ENCODE results near the gene PARP15. TPM values are rescaled to one million over a fixed set of nuclear protein-coding genes. Genes with fewer than 3 reads are reported as not detected.

The PARP15 gene
- total RNA-seq, 1 experiment from 2014 or later, result 0.07 TPM

DNA sequence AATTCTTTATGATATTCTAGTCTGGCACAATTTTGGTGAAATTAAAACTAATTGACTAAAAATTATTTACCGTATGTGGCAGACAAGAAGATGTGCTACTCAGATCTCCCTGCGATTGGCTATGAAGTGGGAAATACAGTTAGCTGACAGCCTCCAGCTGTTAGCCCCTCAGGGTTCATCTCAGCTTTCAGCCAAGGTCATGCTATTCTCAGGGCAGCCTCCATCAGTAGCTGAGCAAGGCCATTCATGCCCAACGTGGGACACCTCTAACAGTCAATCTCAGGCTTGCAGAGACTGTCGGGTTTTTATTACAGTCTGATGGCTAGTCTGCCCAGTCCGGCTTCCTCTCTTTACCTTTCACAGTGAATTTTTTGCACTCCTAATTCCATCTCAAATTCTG lies 20.1 kb upstream of the PARP15 start:
- no peak overlapping the region for H3K4me3 Mint-ChIP-seq (ENCODE audit: unreplicated experiment)
- DNase-seq, result no peak
- Histone ChIP-seq H3K36me3 (ENCODE audit: control insufficient read depth, insufficient read depth, low read length) (no peaks in the 10 kb centered on the region; the same call in 1 of the 2 replicates), H3K9me3 (no peaks in the 10 kb centered on the region), H3K4me1 (no peaks in the 10 kb centered on the region), H3K27me3 (replicated peaks; ENCODE audit: control insufficient read depth, insufficient read depth, low read length) (no peaks in the 10 kb centered on the region), H3K4me3 (ENCODE audit: low read depth, low read length) (no peak overlapping the region)
- H3K9me3 Mint-ChIP-seq (ENCODE audit: unreplicated experiment), result no peaks in the 10 kb centered on the region
- TF ChIP-seq, protein P1, sequence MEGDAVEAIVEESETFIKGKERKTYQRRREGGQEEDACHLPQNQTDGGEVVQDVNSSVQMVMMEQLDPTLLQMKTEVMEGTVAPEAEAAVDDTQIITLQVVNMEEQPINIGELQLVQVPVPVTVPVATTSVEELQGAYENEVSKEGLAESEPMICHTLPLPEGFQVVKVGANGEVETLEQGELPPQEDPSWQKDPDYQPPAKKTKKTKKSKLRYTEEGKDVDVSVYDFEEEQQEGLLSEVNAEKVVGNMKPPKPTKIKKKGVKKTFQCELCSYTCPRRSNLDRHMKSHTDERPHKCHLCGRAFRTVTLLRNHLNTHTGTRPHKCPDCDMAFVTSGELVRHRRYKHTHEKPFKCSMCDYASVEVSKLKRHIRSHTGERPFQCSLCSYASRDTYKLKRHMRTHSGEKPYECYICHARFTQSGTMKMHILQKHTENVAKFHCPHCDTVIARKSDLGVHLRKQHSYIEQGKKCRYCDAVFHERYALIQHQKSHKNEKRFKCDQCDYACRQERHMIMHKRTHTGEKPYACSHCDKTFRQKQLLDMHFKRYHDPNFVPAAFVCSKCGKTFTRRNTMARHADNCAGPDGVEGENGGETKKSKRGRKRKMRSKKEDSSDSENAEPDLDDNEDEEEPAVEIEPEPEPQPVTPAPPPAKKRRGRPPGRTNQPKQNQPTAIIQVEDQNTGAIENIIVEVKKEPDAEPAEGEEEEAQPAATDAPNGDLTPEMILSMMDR (IDR thresholded peaks at IDR 0.05; ENCODE audit: insufficient read depth in 1 of 2, low read depth in 1 of 2, low read length in 1 of 2, severe bottlenecking in 1 of 2, unreplicated experiment in 1 of 2), result no peak
- H3K27ac Mint-ChIP-seq (ENCODE audit: unreplicated experiment), result no peak overlapping the region
- BruUV-seq (replicated peaks), result no TSS peak
- CTCF ChIA-PET, result no interaction called here
- no peaks in the 10 kb centered on the region for H3K4me1 Mint-ChIP-seq (ENCODE audit: low read depth, unreplicated experiment)
- POLR2A ChIA-PET, result no interaction called here
- H3K36me3 Mint-ChIP-seq (ENCODE audit: insufficient read depth, unreplicated experiment), result peaks cover 8% of the 10 kb centered on the region
- H3K27me3 Mint-ChIP-seq (ENCODE audit: insufficient read depth, unreplicated experiment), result no peaks in the 10 kb centered on the region
- intact Hi-C loops (cut with micrococcal nuclease; ENCODE audit: unreplicated experiment), result no loop called here

DNA sequence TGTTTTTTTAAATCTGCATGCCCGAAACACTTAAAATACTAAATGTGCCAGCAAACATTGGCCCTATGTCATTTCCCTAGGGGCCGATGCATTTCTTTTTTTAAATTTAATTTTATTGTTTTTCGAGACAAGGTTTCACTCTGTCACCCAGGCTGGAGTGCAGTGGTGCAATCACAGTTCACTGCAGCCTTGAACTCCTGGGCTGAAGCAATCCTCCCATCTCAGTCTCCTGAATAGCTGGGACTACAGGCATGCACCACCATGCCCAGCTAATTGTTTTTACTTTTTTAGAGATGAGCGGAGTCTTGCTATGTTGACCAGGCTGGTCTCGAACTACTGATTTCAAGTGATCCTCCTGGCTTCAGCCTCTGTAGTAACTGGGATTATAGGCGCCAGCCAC lies 18.8 kb upstream of the PARP15 start:
- intact Hi-C loops (cut with micrococcal nuclease; ENCODE audit: unreplicated experiment), result no loop called here
- no TSS peak for BruUV-seq (replicated peaks)
- H3K4me1 ChIP-seq, result 0 out of 2 replicates have a peak, but pooled peaks cover 3% of the 10 kb centered on the region
- Mint-ChIP-seq H3K4me1 (ENCODE audit: low read depth, unreplicated experiment) (peaks cover 5% of the 10 kb centered on the region), H3K27me3 (ENCODE audit: insufficient read depth, unreplicated experiment) (no peaks in the 10 kb centered on the region), H3K4me3 (ENCODE audit: unreplicated experiment) (no peak overlapping the region), H3K9me3 (ENCODE audit: unreplicated experiment) (no peaks in the 10 kb centered on the region), H3K27ac (ENCODE audit: unreplicated experiment) (no peak overlapping the region), H3K36me3 (ENCODE audit: insufficient read depth, unreplicated experiment) (peaks cover 3% of the 10 kb centered on the region)
- CTCF ChIA-PET, result interaction anchor here (1.1 to 1.5 kb wide), 2 partner anchors 121 to 175 kb away, joined by 3 to 4 read pairs; partner anchors contain the start of gene FAM162A
- TF ChIP-seq, protein P1 (IDR thresholded peaks at IDR 0.05; ENCODE audit: insufficient read depth in 1 of 2, low read depth in 1 of 2, low read length in 1 of 2, severe bottlenecking in 1 of 2, unreplicated experiment in 1 of 2), result no peak
- DNase-seq, result no peak
- H3K36me3 ChIP-seq (ENCODE audit: control insufficient read depth, insufficient read depth, low read length), result no peaks in the 10 kb centered on the region; the same call in 1 of the 2 replicates
- H3K27me3 ChIP-seq (replicated peaks; ENCODE audit: control insufficient read depth, insufficient read depth, low read length), result no peaks in the 10 kb centered on the region
- H3K4me3 ChIP-seq (ENCODE audit: low read depth, low read length), result no peak overlapping the region
- H3K9me3 ChIP-seq, result no peaks in the 10 kb centered on the region
- POLR2A ChIA-PET, result no interaction called here

DNA sequence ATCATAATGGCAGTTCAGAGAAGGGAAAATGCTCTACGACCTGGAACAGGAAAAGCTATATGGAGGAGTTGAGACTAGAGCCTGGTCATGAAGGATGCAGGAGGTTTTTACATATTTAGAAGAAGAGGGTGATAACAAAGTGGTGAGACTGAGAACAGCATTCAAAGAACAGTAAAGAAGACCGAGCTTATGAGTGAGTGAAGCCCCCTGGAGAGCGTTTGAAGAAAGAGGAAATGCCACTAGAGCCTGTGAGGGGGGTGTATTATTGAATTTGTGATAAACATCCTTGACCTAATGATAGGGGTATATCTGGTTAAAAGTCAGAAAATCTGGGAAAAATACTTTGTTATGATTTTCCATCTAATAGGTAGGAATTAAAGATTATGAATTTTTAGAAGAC lies 17.5 kb upstream of the PARP15 start:
- ChIA-PET POLR2A (no interaction called here), CTCF (no interaction called here)
- Mint-ChIP-seq H3K9me3 (ENCODE audit: unreplicated experiment) (no peaks in the 10 kb centered on the region), H3K4me1 (ENCODE audit: low read depth, unreplicated experiment) (peaks cover 8% of the 10 kb centered on the region), H3K27ac (ENCODE audit: unreplicated experiment) (no peak overlapping the region), H3K36me3 (ENCODE audit: insufficient read depth, unreplicated experiment) (no peaks in the 10 kb centered on the region), H3K4me3 (ENCODE audit: unreplicated experiment) (no peak overlapping the region), H3K27me3 (ENCODE audit: insufficient read depth, unreplicated experiment) (no peaks in the 10 kb centered on the region)
- TF ChIP-seq, protein P1 (IDR thresholded peaks at IDR 0.05; ENCODE audit: insufficient read depth in 1 of 2, low read depth in 1 of 2, low read length in 1 of 2, severe bottlenecking in 1 of 2, unreplicated experiment in 1 of 2), result no peak
- Histone ChIP-seq H3K36me3 (ENCODE audit: control insufficient read depth, insufficient read depth, low read length) (no peaks in the 10 kb centered on the region; the same call in 1 of the 2 replicates), H3K4me3 (ENCODE audit: low read depth, low read length) (no peak overlapping the region), H3K27me3 (replicated peaks; ENCODE audit: control insufficient read depth, insufficient read depth, low read length) (no peaks in the 10 kb centered on the region), H3K4me1 (0 out of 2 replicates have a peak, but pooled peaks cover 3% of the 10 kb centered on the region), H3K9me3 (no peaks in the 10 kb centered on the region)
- no peak for DNase-seq
- BruUV-seq (replicated peaks), result no TSS peak
- intact Hi-C loops (cut with micrococcal nuclease; ENCODE audit: unreplicated experiment), result loop anchor here (1.0 to 10.0 kb wide), 6 partner anchors 103 to 467 kb away; partner anchors contain the start of genes HSPBAP1, SEMA5B and SLC49A4
